22Rv1 (cell line): ENCODE data around the gene ADAT3.

ENCODE experiments used
- H3K27ac ChIP-seq: fragments of 450-650 bp; 2 replicates; pipeline ENCODE4 v1.5.1; 2017
- CTCF ChIP-seq: fragments of 450-650 bp; IDR thresholded peaks from 2 replicates; pipeline ENCODE4 v1.5.1; 2017; ENCODE audit warnings: mild to moderate bottlenecking
- ZFX ChIP-seq: fragments of 450-650 bp; IDR thresholded peaks from 2 replicates; pipeline ENCODE4 v1.6.1; 2017; ENCODE audit warnings: antibody characterized with exemption, borderline replicate concordance

ADAT3 gene

GRCh38 chr19:1962674-1963073, 57.5 kb downstream of the ADAT3 start:
- no peak for TF ChIP-seq ZFX
- TF ChIP-seq CTCF, result no peak

More at GRCh38 chr19:1962674-1963073, 57.5 kb downstream of the ADAT3 start:
- no peak overlapping the region for H3K27ac ChIP-seq
